Measurements from ENCODE around the gene ARID5B.

Gene ARID5B

GRCh38 chr10:61904733-61905725 is 3.5 kb downstream of the ARID5B start:
- peak; percentile 24 for DNase-seq

- peak; percentile 78 for DNase-seq
Measured at GRCh38 chr10:61905837-61906561, 4.5 kb downstream of the ARID5B start.

- no peak for DNase-seq
Measured at GRCh38 chr10:61906562-61906901, 5.0 kb downstream of the ARID5B start.

- no peak for DNase-seq
Measured at GRCh38 chr10:61907011-61907410, 5.5 kb downstream of the ARID5B start.

GRCh38 chr10:61907587-61907986 is 6.1 kb downstream of the ARID5B start:
- no peak for DNase-seq

- DNase-seq, result no peak
Measured at GRCh38 chr10:61910226-61910805, 8.8 kb downstream of the ARID5B start.

- peak; percentile 39 for DNase-seq
Measured at GRCh38 chr10:61910894-61911293, 9.4 kb downstream of the ARID5B start.

GRCh38 chr10:61911425-61911824 is 9.9 kb downstream of the ARID5B start:
- DNase-seq, result no peak

- DNase-seq, result no peak
Measured at GRCh38 chr10:61912981-61913380, 11.5 kb downstream of the ARID5B start.

GRCh38 chr10:61918140-61918539 is 16.6 kb downstream of the ARID5B start:
- DNase-seq, result no peak

- DNase-seq, result no peak
Measured at GRCh38 chr10:61918989-61919388, 17.5 kb downstream of the ARID5B start.

- no peak for DNase-seq
Measured at GRCh38 chr10:61919646-61920215, 18.2 kb downstream of the ARID5B start.

- no peak for DNase-seq
Measured at GRCh38 chr10:61921143-61921542, 19.6 kb downstream of the ARID5B start.

GRCh38 chr10:61923210-61923949 is 21.9 kb downstream of the ARID5B start:
- no peak for DNase-seq

GRCh38 chr10:61923950-61924274 is 22.4 kb downstream of the ARID5B start:
- DNase-seq, result no peak

GRCh38 chr10:61929555-61929954 is 28.1 kb downstream of the ARID5B start:
- DNase-seq, result no peak

- no peak for DNase-seq
Measured at GRCh38 chr10:61931620-61932332, 30.3 kb downstream of the ARID5B start.

- DNase-seq, result no peak
Measured at GRCh38 chr10:61933859-61934555, 32.5 kb downstream of the ARID5B start.

GRCh38 chr10:61935077-61935476 is 33.6 kb downstream of the ARID5B start:
- DNase-seq, result no peak

- DNase-seq, result no peak
Measured at GRCh38 chr10:61936770-61937169, 35.3 kb downstream of the ARID5B start.

GRCh38 chr10:61937631-61938351 is 36.3 kb downstream of the ARID5B start:
- DNase-seq, result no peak
